ENCODE data around the gene SUCLG1.

DNA sequence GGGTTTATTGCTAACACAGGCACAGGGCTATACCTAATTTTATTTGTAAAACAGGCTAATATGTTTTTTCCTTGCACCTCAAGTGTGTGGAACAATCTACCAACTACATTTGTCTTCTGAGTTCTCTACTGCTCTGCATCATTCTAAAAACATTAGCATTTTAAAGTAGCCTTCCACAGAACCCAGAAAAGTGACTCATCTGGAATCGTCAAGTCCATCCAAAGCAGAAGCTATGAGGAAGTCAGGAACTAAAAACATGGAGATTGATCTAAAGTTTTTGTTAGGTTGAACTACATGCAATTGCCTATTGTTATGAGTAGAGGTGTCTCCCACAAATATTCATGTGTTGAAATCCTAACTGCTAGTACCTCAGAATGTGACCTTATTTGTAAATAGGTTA lies 70.9 kb downstream of the SUCLG1 start:
- TF ChIP-seq, protein P1, sequence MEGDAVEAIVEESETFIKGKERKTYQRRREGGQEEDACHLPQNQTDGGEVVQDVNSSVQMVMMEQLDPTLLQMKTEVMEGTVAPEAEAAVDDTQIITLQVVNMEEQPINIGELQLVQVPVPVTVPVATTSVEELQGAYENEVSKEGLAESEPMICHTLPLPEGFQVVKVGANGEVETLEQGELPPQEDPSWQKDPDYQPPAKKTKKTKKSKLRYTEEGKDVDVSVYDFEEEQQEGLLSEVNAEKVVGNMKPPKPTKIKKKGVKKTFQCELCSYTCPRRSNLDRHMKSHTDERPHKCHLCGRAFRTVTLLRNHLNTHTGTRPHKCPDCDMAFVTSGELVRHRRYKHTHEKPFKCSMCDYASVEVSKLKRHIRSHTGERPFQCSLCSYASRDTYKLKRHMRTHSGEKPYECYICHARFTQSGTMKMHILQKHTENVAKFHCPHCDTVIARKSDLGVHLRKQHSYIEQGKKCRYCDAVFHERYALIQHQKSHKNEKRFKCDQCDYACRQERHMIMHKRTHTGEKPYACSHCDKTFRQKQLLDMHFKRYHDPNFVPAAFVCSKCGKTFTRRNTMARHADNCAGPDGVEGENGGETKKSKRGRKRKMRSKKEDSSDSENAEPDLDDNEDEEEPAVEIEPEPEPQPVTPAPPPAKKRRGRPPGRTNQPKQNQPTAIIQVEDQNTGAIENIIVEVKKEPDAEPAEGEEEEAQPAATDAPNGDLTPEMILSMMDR (IDR thresholded peaks at IDR 0.05) = no peak
- TF ChIP-seq ZFX (IDR thresholded peaks at IDR 0.05; ENCODE audit: borderline replicate concordance) = no peak
